GM19395 (cell line): ENCODE data around the gene SPON2.

Source experiments
- ATAC-seq: cut with Tn5 transposase; IDR thresholded peaks from one replicate; pipeline ENCODE4 v1.9.1; 2021; ENCODE audit warnings: mild to moderate bottlenecking, moderate library complexity; ENCODE audit not compliant: unreplicated experiment

SPON2 gene

GRCh38 chr4:1195109-1195671 is 22.8 kb upstream of the SPON2 start:
- ATAC-seq, result no peak

- no peak for ATAC-seq
These were observed 21.9 kb upstream of the SPON2 start for GRCh38 chr4:1194010-1194900.

- no peak for ATAC-seq
These were observed 21.0 kb upstream of the SPON2 start for GRCh38 chr4:1193206-1194009.

- ATAC-seq, result no peak
These were observed 20.3 kb upstream of the SPON2 start for GRCh38 chr4:1192493-1193205.

DNA sequence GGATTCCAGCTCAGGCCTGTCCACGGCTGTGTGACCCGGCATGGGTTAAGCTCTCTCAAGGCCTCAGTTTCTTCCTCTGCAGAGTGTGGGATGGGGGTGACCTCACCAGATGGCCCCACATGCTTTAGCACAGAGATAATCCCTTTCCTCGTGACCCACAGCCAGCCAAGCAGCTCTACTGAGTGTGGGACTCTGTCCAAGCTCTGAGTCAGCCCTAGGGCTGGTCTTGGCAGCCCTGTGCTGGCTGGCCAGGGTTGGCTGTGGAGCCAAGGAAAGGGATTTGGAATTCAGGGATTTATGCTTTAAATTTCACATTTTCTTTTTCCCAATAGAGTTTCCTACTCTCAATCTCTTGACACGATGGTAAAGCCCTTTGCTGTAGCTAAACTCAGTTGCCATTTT is 19.7 kb upstream of the SPON2 start:
- no peak for ATAC-seq

DNA sequence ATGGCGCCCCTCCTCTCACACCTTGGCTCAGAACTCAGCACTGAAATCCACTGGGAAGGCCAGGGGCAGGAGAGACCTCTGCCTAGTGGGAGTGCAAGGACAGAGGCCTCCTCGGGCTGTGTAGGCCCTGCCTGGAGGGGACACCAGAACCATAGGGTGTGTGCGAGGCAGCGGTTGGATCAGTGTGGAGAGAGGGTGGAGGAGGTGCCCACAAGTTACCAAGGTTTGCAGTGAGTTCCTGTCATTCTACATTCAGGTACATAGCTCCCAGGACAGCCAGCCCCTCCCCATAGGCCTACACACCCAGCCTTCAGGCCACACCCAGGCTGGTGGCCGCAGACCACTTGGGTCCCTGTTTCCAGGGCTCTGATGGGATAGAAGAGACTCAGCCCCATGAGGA is 19.2 kb upstream of the SPON2 start:
- ATAC-seq, result no peak

DNA sequence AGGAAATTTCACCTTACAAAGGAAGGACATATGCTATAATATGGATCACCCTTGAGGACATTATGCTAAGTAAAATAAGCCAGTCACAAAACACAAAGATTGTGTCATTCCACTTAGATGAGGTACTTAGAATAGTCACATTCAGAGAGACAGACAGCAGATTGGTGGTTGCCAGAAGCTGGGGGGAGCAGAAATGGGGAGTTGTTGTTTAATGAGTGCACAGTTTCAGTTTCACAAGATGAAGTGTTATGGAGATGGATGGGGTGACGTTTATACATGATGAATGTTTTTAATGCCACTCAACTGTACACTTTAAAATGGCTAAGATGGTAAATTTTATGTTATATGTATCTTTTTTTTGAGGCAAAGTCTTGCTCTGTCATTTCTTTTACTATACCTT is 14.8 kb upstream of the SPON2 start:
- ATAC-seq, result peak; percentile 72

DNA sequence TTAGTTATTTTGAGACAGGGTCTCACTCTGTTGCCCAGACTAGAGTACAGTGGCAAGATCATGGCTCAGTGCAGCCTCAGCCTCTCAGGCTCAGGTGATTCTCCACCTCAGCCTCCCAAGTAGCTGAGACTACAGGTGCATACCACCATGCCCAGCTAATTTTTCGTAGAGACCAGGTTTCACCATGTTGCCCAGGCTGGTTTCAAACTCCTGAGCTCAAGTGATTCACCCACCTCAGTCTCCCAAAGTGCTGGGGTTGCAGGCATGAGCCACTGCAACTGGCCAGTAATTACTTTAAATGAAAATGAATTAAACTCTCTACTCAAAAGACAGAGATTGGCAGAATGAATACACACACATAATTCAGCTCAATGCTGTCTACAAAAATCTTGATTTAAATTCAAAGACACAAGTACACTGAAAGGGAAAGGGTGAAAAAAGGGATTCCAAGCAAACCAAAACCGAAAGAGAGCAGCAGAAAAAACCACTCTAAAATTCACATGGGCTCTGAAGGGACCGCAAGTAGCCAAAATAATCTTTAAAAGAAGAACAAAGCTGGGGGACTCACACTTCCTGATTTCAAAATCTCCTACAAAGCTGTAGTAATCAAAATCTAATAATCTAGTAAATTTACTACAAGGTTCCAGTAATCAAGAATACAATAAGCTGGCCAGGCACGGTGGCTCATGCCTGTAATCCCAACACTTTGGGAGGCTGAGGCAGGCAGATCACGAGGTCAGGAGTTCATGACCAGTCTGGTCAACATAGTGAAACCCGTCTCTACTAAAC is 11.8 kb upstream of the SPON2 start:
- ATAC-seq, result peak; percentile 81

- no peak for ATAC-seq
These were observed 9.9 kb upstream of the SPON2 start for GRCh38 chr4:1182313-1182712.

DNA sequence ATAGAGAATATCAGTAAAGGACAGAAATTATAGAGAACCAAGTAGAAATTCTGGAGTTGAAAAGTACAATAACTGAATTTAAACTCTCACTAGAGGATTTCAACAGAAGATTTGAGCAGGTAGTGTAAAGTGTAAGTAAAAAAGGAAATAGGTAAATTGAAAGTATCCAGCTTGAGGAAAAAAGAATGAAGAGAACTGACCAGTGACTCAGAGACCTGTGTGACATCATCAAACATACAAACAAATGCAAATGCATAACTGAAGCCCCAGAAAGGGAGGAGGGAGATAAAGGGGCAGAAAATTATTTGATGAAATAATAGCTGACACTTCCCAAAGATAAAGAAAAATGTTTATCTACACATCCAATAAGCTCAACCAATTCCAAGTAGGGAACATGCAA is 8.3 kb upstream of the SPON2 start:
- ATAC-seq, result no peak

DNA sequence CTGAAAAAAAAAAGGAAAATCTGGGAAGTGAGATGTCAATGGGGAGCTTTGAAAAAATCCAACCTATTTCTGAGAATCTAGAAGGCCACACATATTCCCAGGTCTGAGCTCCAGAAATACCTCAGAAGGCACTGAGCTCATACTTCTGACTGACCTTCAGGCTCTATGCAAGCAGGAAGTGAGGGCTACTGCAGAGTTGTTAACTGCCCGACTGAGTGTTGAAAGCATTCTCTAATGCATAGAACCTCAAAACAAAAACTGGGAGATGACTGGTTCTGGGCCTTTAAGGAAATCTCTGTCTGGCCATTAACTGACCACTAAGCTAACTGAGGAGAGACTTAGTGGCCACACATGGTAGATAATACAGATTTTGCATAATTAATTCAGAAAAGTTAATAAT is 7.6 kb upstream of the SPON2 start:
- ATAC-seq, result no peak

GRCh38 chr4:1179089-1179441 is 6.7 kb upstream of the SPON2 start:
- no peak for ATAC-seq

- ATAC-seq, result no peak
These were observed 6.1 kb upstream of the SPON2 start for GRCh38 chr4:1178300-1179088.

GRCh38 chr4:1177274-1178141 is 5.1 kb upstream of the SPON2 start:
- ATAC-seq, result no peak

DNA sequence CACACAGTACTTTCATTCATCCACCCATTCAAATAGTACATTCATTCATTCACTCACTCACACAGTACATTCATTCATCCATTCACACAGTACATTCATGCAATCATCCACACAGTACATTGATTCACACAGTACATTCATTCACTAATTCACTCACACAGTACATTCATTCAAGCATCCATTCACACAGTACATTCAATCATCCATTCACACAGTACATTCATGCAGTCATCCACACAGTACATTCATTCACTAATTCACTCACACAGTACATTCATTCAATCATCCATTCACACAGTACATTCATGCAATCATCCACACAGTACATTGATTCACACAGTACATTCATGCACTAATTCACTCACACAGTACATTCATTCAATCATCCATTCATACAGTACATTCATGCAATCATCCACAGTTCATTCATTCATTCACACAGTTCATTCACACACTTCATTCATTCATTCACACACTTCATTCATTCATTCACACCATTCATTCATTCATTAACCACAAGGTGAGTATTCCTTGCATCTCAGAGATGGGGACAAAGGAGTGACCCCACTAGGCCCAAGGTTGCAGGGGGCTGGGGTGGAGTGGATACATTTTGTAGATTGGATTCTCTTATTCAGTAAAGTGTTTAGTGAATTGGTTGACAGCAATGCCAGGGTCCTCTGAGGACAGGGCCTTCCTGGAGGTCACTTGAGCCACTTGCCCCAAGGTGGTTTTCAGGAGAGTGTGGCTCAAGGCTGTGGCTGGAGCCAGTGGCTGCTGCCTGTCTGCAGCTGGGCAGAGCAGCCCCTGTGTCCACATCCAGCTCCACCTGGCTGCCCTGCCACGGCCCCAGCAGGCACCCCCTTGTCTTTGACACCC is 4.3 kb upstream of the SPON2 start:
- no peak for ATAC-seq

DNA sequence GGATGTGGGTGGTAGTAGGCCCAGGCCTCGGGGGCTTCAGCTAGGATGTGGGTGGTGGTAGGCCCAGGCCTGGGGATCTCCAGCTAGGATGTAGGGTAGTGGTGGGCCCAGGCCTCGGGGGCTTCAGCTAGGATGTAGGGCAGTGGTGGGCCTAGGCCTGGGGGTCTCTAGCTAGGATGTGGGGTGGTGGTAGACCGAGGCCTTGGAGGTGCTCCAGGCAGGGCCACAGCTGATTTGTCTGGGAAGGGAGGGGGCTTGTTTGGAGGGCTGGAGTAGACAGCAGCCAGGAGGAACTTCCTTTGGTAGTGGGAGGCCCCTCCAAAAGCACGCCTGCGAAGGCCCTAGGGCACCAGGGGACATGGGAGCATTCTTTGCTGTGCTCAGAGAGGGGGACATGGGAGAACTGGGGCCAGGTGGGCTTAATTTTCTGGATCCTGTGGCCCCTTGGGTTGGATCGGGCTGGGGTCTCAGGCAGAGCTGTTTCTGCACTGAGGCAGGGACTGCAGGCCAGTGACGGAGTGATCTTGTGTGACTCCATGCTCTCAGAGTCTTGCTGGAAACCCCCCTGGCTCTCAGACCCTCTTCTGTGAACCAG is 3.3 kb upstream of the SPON2 start:
- no peak for ATAC-seq

GRCh38 chr4:1174941-1175634 is 2.7 kb upstream of the SPON2 start:
- ATAC-seq, result no peak
